Measurements from ENCODE around the gene NMNAT2.
"Not testable (repeated sequence)": the region's sequence is repeated elsewhere in the genome, so short reads cannot be mapped to it uniquely, and the experiment has no call there.

Gene NMNAT2

GRCh38 chr1:183417772-183418491 is at the start of gene NMNAT2:
NMNAT2 (minus strand) TSS chr1:183418380; CDS start chr1:183418267, 113 bp downstream.
- DNase-seq, result peak; percentile 15

- no peak for DNase-seq
Measured at GRCh38 chr1:183467687-183468086, 49.5 kb upstream of the NMNAT2 start.

- DNase-seq, result no peak
Measured at GRCh38 chr1:183466781-183467180, 48.6 kb upstream of the NMNAT2 start.

DNA sequence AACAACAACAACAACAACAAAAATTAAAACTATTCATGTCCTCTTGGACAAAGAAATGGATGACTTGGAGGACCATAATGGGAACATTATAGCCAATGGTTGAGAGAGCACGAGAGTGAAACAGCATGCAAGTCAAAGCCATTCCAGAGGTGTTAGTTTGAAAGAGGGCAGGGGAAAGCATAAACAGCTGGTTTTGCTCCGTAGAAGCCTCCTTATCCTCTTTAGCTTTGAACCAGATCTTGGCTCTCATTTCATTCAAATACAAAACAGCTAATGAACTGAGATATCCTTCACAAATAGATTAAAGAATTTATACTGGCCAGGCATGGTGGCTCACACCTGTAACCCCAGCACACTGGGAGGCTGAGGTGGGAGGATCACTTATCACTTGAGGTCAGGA is 45.4 kb upstream of the NMNAT2 start:
- no peak for DNase-seq

DNA sequence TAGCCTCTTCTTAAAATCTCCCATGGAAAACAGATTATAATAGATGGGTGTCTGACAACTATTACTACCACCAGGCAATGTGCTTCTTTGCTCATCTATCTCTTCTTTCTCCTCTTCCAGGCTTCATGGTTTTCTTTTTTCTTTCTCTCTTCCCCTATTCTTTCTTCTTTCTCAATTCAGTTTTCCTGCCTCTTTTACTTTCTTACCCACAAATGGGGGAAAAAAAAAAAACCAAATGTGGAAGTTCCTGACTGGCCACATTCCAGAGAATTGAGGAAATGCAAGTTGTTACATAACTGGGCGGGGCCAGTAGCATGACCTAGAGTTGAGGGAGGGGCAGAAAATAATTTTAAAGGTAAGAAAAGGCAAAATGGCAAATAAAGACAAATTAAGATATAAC is 43.2 kb upstream of the NMNAT2 start:
- DNase-seq, result no peak

- DNase-seq, result no peak
Measured at GRCh38 chr1:183460596-183460995, 42.4 kb upstream of the NMNAT2 start.

DNA sequence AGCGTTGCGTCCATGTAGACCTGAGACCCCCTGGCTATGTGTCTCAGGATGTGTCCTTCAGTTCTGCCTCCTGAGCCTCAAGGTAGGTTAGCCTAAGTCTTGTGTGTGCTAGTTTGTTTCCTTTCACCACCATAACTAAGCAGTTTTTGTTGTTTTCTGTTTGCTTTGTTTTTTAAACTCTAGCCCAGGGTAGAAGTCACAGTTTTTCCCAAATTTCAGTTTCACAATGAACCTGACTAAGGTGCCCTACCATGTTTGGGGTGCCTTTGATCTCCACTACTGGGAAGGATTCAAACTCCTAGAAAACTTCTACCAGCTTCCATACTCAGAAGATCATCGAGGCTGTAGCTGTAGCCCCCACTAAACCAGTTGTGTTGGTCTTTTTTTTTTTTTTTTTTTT is 39.3 kb upstream of the NMNAT2 start:
- no peak for DNase-seq

DNA sequence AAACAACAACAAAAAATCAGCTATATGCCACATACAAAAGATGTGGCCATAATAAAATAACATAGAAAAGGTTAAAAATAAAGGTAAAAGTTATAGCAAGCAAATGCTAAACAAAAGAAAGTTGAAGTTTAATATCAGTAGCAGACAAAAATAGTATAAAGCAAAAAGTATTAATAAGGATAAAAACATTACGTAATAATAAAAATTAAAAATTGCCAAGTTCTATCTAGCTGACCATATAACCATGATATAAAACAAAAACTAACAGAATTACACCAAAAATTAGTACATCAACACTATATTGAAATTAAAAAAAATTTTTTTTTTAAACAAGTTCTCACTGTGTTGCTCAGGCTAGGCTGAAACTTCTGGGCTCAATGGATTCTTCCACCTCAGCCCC is 38.6 kb upstream of the NMNAT2 start:
- no peak for DNase-seq

DNA sequence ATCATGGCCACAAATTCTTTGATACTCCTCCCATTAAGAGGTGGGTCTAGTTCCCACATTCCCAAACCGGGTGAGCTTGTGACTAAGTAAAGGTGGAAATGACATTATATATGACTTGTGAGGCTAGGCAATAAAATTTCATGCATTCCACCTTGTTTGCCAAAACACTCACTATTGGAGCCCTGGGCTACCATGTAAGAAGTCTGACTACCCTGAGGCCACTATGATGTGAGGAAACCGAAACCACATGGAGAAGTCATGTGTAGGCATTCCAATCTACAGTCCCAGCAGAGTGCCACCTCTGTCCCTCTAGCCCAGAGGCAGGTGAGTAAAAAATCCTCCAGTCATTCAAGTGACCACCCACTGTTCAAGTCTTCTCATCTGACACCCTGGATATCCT is 36.2 kb upstream of the NMNAT2 start:
- DNase-seq, result no peak

GRCh38 chr1:183450093-183450492 is 31.9 kb upstream of the NMNAT2 start:
- no peak for DNase-seq

GRCh38 chr1:183449223-183449770 is 31.1 kb upstream of the NMNAT2 start:
- DNase-seq, result no peak

DNA sequence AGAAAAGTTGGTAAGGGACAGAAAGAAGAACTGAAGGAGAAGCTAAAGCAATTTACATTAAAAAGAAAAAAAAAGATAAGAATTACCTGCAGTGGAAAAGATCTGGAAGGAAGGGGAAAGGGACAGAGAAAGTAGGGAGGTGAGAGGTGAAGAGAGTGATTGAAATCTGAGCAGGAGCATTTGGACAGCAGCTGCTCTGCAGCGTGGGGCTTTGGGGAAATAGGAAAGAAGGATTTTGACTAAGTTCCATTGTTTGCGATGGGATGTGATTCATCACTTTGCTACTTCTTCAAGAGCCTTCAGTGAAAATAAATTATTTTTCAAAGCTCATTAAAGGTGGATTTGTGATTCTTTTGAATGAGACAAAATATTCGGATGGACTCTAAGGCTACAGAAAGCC is 26.1 kb upstream of the NMNAT2 start:
- no peak for DNase-seq

- DNase-seq, result no peak
Measured at GRCh38 chr1:183443466-183443865, 25.3 kb upstream of the NMNAT2 start.

DNA sequence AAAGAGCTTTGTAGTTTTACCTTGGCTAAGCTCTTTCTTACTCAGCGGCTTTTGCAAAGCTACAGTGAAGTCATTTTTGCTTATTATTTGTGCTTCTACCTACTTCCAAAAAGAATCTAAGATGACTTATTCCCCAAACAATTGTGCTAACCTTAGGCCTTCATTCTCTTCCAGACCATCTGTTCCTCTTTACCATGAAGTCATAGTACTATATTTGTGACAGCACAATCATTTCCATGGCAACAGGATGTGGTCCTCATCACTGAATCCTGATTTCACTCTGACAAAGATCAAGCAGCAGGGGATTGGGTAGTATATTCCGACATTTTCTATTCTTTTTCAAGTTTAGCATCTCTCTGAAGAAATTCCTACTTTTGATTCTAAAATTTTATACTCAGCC is 24.8 kb upstream of the NMNAT2 start:
- no peak for DNase-seq

GRCh38 chr1:183438060-183438459 is 19.9 kb upstream of the NMNAT2 start:
- no peak for DNase-seq

GRCh38 chr1:183435497-183435896 is 17.3 kb upstream of the NMNAT2 start:
- DNase-seq, result no peak

DNA sequence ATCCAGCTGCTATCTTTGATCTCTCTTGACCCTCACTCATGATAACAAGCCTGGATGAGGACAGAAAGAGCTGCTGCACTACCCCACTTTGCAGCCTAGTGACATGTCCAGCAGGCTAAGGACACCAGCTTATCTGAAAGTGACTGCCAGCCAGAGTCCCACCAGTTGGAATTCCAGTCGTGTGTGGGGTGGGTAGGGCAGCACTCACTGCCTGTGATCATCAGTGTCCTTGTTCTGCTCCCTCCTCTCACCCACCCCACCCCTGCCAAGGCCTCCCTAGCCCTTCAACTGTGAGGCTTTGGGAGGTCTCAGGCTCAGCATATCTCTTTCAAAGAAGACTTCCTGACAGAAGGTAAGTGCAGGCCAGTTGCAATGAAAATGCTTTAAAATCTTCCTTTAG is 15.5 kb upstream of the NMNAT2 start:
- no peak for DNase-seq

DNA sequence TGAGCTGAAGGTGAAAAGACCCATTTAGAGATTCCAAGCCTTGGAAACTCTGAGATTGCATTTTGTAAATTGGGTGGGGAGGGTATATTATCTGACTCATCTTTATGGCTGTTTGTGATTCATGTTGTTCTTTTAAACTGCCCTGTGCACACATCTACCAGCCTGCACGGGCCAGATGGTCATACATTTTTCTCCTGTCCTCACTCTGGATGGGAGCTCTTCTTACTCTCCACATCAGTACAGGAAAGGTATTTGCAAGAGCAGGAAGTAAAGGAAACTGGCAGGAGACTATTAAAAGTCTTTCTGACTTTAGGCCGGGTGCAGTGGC is 14.3 kb upstream of the NMNAT2 start:
- no peak for DNase-seq

DNA sequence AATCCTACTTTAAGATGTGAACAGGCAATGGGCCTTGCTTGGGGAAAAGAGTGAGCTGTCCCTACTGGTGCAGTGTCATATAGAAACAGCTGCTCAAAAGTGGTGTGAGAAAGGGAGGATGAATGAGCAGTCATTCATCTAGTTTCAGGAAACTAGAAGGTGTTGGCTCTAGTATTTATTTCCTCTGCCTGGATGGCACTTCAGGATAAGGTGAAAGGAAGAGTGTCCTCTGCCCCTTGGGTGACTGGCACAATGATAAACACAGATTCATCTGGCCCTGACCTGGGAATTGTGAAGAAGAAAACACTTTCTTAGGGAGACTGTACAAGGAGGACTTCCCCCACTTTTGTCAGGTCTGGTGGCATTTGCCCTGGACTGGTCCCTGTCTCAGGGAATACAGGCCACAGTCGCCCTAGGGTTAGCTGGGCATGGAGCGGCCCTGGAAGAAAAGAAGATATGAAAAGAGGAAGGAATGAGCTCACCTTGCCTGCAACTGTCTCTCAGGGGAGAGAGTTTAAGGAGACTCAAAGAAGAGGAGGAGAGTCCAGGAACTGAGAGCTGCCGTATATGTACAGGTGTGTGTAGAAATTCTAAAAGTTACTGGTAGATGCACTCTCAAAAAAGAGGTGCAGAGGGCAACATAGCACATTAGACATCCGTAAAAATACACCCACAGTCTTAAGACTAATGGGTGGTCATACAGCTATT is 13.8 kb upstream of the NMNAT2 start:
- no peak for DNase-seq

DNA sequence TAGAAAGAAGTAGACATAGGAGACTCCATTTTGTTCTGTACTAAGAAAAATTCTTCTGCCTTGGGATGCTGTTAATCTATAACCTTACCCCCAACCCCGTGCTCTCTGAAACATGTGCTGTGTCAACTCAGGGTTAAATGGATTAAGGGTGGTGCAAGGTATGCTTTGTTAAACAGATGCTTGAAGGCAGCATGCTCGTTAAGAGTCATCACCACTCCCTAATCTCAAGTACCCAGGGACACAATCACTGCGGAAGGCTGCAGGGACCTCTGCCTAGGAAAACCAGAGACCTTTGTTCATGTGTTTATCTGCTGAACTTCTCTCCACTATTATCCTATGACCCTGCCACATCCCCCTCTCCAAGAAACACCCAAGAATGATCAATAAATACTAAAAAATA is 9.4 kb upstream of the NMNAT2 start:
- DNase-seq, result not testable (repeated sequence)

DNA sequence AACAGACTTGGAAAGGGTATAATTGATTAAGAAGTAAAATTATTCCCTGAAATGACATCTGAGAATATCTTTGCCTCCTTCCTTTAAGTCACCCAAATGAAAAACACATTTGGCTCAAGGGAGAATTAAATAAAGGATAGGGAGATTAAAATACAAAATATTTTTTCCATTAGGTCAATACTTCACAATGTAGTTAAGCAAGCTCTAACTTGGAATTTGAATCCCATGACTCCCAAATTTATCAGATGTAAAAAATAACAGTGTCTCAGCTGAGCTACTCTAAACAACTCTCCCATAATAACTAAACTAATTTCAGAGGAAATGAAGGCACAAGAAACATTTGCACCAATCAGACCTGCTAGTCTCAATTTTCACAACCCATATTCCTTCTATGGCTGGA is 6.5 kb upstream of the NMNAT2 start:
- DNase-seq, result no peak

- DNase-seq, result no peak
Measured at GRCh38 chr1:183423541-183423940, 5.4 kb upstream of the NMNAT2 start.

DNA sequence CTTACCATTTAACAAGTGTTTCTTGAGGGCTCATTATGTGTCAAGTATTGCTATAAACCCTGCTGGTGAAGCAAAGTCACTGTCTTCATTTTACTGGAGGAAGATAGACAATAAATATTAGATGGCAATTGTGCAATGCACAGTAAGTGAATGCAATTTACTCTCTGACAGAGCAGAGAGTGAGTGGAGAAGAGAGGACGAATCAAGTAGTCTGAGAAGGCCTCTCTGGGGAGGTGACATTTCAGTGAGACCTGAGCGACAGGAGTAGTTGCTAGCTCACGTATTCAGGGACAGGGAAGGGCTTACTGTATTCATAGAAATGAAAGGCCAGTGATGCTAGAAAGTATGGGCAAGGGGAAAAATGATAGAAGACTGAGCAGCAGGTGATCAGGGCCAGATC is 1.2 kb upstream of the NMNAT2 start:
- no peak for DNase-seq

DNA sequence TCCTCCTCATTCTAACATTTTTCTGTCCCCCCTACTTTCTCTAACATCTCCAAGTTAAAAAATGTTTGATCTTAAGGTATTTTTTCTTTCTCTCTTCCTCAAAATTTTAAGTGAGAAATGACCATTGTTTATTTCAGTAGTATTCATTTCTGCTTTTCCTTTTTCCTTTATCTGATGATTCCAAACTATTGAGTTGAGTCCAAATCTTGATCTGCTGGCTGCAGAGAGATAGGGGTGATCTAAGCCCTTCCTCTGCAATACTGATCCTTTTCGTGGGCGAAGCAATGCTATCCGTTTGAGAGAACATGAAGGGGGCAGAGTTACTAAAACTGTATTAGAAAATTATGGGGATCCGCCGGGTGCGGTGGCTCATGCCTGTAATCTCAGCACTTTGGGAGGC is 516 bp upstream of the NMNAT2 start:
- DNase-seq, result no peak
